HepG2 (cell line): ENCODE results near the gene CPNE1. TPM values are rescaled to one million over a fixed set of nuclear protein-coding genes. Genes with fewer than 3 reads are reported as not detected.

ENCODE experiments used
- FOXC1 ChIP-seq: sonication (generic); formaldehyde crosslinking; IDR thresholded peaks from 2 replicates; pipeline ENCODE4 v1.8.0; 2022; ENCODE audit warnings: mild to moderate bottlenecking, missing genetic modification reagents, borderline replicate concordance
- HOXA5 ChIP-seq: sonication (generic); formaldehyde crosslinking; IDR thresholded peaks from 2 replicates; pipeline ENCODE4 v1.4.0; 2020; ENCODE audit warnings: missing genetic modification reagents
- IKZF1 ChIP-seq: fragments of 450-650 bp; IDR thresholded peaks from 2 replicates; pipeline ENCODE4 v1.7.1; 2016
- MATR3 ChIP-seq: sonication (generic); formaldehyde crosslinking; IDR thresholded peaks from 2 replicates; pipeline ENCODE4 v1.4.0; 2020; ENCODE audit warnings: missing genetic modification reagents
- MIXL1 ChIP-seq: IDR thresholded peaks from 2 replicates; pipeline ENCODE4 v1.6.1; 2016
- TCF7 ChIP-seq: sonication (generic); IDR thresholded peaks from 2 replicates; pipeline ENCODE4 v1.6.1; 2016; ENCODE audit warnings: antibody characterized with exemption, low read depth
- ZNF256 ChIP-seq: sonication (generic); formaldehyde crosslinking; conservative IDR thresholded peaks from 2 replicates; pipeline ENCODE4 v1.4.0; 2020; ENCODE audit warnings: missing genetic modification reagents
- ZNF274 ChIP-seq: sonication (generic); formaldehyde crosslinking; IDR thresholded peaks from 2 replicates; pipeline ENCODE4 v1.5.1; 2020; ENCODE audit warnings: mild to moderate bottlenecking, missing genetic modification reagents
- ZNF773 ChIP-seq: sonication (generic); formaldehyde crosslinking; IDR thresholded peaks from 2 replicates; pipeline ENCODE4 v1.4.0; 2020; ENCODE audit warnings: missing genetic modification reagents, borderline replicate concordance
- polyA plus RNA-seq, 8 experiments: library from polyadenylated mRNA; depleted of rRNA in 3 of 8; stranded (reverse) in 7 of 8; unstranded in 1 of 8; fragments of >200 nt; fragmentation: Illumina TruSeq in 4 of 8; extraction: Trizol in 4 of 8; gene quantifications; 2 replicates each; pipeline versions ENCODE4 v1.2.1 to v1.2.3, GENCODE V29; 2011 to 2016; ENCODE audit warnings: low read depth in 4 of 8, missing spikeins in 1 of 8, mixed read lengths in 1 of 8; ENCODE audit not compliant: insufficient read depth in 1 of 8
- total RNA-seq, 5 experiments: library from RNA; depleted of rRNA; stranded (reverse); fragments of >200 nt; fragmentation: Illumina TruSeq; extraction: Trizol; gene quantifications; 2 replicates each; pipeline ENCODE4 v1.2.3, GENCODE V29; 2016; ENCODE audit warnings: low read depth in 1 of 5
- TF ChIP-seq, protein P1 (sequence below): sonication (generic); formaldehyde crosslinking; IDR thresholded peaks from 2 replicates; pipeline ENCODE4 v1.5.1; 2020; ENCODE audit warnings: missing genetic modification reagents, mild to moderate bottlenecking, borderline replicate concordance
- TF ChIP-seq, protein P2 (sequence below): sonication (generic); formaldehyde crosslinking; IDR thresholded peaks from 2 replicates; pipeline ENCODE4 v1.5.0; 2020; ENCODE audit warnings: mild to moderate bottlenecking, missing genetic modification reagents
- TF ChIP-seq, protein P3 (sequence below): IDR thresholded peaks from 2 replicates; pipeline ENCODE4 v1.6.1; 2016; ENCODE audit warnings: missing biosample characterization, missing genetic modification reagents, low read depth
- TF ChIP-seq, protein P4 (sequence below): sonication (generic); formaldehyde crosslinking; IDR thresholded peaks from 2 replicates; pipeline ENCODE4 v1.5.1; 2020; ENCODE audit warnings: missing genetic modification reagents, mild to moderate bottlenecking, borderline replicate concordance
- TF ChIP-seq, protein P5 (sequence below): sonication (generic); formaldehyde crosslinking; IDR thresholded peaks from 2 replicates; pipeline ENCODE4 v1.4.0; 2020; ENCODE audit warnings: missing genetic modification reagents
- TF ChIP-seq, protein P6 (sequence below): sonication (generic); formaldehyde crosslinking; IDR thresholded peaks from 2 replicates; pipeline ENCODE4 v1.4.0; 2020; ENCODE audit warnings: low read depth, mild to moderate bottlenecking, missing genetic modification reagents
- TF ChIP-seq, protein P7 (sequence below): IDR thresholded peaks from 2 replicates; pipeline ENCODE4 v1.6.1; 2018; ENCODE audit warnings: missing genetic modification reagents
- TF ChIP-seq, protein P8 (sequence below): sonication (generic); formaldehyde crosslinking; IDR thresholded peaks from 2 replicates; pipeline ENCODE4 v1.4.0; 2020; ENCODE audit warnings: mild to moderate bottlenecking, missing genetic modification reagents

Gene CPNE1
- total and polyA plus RNA-seq, 2 of the 13 experiments (the other 11 are each of a cell fraction or from before 2014, with no cell fraction given) = 408 to 431 TPM

DNA sequence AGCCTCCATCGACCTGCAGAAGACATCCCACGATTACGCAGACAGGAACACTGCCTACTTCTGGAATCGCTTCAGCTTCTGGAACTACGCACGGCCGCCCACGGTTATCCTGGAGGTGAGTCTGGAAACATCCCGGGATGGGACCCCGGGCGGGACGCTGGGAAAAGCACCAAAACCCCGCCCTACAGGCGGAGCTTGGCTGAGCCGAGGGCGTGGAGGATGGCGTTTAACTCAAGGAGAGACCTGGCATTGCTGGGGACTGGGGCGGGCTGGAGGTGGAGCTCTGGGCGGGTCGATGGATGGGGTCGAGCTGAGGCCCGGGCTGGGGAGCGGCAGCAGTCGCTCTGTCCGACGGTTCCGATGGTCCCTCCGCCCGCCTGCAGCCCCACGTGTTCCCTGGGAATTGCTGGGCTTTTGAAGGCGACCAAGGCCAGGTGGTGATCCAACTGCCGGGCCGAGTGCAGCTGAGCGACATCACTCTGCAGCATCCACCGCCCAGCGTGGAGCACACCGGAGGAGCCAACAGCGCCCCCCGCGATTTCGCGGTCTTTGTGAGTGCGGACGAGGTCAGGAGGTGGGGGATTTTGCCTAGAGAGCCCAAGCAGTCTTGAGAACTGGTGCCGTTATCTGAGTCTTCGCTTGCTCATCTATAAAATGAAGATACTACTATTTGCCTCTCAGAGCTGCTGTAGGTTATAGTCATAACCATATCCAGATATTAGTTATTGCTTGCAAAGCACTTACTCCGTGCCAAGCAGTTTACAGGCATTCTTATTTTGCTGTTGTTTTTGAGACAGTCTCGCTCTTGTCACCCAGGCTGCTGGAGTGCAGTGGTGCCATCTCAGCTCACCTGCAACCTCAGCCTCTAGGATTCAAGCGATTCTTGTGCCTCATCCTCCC, 45.3 kb downstream of the CPNE1 start (continued):
- TF ChIP-seq, protein P1, sequence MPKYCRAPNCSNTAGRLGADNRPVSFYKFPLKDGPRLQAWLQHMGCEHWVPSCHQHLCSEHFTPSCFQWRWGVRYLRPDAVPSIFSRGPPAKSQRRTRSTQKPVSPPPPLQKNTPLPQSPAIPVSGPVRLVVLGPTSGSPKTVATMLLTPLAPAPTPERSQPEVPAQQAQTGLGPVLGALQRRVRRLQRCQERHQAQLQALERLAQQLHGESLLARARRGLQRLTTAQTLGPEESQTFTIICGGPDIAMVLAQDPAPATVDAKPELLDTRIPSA (CRISPR knock-in tag) = peak; percentile 96
- TF ChIP-seq, protein P2, sequence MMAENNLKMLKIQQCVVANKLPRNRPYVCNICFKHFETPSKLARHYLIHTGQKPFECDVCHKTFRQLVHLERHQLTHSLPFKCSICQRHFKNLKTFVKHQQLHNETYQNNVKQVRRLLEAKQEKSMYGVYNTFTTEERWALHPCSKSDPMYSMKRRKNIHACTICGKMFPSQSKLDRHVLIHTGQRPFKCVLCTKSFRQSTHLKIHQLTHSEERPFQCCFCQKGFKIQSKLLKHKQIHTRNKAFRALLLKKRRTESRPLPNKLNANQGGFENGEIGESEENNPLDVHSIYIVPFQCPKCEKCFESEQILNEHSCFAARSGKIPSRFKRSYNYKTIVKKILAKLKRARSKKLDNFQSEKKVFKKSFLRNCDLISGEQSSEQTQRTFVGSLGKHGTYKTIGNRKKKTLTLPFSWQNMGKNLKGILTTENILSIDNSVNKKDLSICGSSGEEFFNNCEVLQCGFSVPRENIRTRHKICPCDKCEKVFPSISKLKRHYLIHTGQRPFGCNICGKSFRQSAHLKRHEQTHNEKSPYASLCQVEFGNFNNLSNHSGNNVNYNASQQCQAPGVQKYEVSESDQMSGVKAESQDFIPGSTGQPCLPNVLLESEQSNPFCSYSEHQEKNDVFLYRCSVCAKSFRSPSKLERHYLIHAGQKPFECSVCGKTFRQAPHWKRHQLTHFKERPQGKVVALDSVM (CRISPR knock-in tag) = no peak
- no peak for TF ChIP-seq IKZF1
- TF ChIP-seq, protein P3, sequence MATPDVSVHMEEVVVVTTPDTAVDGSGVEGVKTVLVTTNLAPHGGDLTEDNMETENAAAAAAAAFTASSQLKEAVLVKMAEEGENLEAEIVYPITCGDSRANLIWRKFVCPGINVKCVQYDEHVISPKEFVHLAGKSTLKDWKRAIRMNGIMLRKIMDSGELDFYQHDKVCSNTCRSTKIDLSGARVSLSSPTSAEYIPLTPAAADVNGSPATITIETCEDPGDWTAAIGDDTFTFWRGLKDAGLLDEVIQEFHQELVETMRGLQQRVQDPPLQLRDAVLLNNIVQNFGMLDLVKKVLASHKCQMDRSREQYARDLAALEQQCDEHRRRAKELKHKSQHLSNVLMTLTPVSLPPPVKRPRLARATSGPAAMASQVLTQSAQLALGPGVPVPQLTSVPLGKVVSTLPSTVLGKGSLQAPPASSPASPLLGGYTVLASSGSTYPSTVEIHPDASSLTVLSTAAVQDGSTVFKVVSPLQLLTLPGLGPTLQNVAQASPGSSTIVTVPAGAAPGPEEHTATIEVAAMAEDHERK (CRISPR knock-in tag) = no peak
- peak; percentile 98 for TF ChIP-seq FOXC1 (CRISPR knock-in tag)
- TF ChIP-seq MIXL1 (CRISPR knock-in tag) = peak; percentile 66; the same call in 1 of the 2 replicates
- TF ChIP-seq ZNF773 (CRISPR knock-in tag) = no peak
- TF ChIP-seq, protein P4, sequence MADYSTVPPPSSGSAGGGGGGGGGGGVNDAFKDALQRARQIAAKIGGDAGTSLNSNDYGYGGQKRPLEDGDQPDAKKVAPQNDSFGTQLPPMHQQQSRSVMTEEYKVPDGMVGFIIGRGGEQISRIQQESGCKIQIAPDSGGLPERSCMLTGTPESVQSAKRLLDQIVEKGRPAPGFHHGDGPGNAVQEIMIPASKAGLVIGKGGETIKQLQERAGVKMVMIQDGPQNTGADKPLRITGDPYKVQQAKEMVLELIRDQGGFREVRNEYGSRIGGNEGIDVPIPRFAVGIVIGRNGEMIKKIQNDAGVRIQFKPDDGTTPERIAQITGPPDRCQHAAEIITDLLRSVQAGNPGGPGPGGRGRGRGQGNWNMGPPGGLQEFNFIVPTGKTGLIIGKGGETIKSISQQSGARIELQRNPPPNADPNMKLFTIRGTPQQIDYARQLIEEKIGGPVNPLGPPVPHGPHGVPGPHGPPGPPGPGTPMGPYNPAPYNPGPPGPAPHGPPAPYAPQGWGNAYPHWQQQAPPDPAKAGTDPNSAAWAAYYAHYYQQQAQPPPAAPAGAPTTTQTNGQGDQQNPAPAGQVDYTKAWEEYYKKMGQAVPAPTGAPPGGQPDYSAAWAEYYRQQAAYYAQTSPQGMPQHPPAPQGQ (CRISPR knock-in tag) = no peak
- TF ChIP-seq, protein P5, sequence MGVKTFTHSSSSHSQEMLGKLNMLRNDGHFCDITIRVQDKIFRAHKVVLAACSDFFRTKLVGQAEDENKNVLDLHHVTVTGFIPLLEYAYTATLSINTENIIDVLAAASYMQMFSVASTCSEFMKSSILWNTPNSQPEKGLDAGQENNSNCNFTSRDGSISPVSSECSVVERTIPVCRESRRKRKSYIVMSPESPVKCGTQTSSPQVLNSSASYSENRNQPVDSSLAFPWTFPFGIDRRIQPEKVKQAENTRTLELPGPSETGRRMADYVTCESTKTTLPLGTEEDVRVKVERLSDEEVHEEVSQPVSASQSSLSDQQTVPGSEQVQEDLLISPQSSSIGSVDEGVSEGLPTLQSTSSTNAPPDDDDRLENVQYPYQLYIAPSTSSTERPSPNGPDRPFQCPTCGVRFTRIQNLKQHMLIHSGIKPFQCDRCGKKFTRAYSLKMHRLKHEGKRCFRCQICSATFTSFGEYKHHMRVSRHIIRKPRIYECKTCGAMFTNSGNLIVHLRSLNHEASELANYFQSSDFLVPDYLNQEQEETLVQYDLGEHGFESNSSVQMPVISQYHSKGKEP (CRISPR knock-in tag) = peak; percentile 87
- TF ChIP-seq MATR3 (CRISPR knock-in tag) = no peak
- TF ChIP-seq ZNF256 (CRISPR knock-in tag) = 0 out of 2 replicates have a peak, but pooled peaks have one; percentile 74
- TF ChIP-seq TCF7 = no peak
- peak; percentile 99 for TF ChIP-seq HOXA5 (CRISPR knock-in tag)
- TF ChIP-seq, protein P6, sequence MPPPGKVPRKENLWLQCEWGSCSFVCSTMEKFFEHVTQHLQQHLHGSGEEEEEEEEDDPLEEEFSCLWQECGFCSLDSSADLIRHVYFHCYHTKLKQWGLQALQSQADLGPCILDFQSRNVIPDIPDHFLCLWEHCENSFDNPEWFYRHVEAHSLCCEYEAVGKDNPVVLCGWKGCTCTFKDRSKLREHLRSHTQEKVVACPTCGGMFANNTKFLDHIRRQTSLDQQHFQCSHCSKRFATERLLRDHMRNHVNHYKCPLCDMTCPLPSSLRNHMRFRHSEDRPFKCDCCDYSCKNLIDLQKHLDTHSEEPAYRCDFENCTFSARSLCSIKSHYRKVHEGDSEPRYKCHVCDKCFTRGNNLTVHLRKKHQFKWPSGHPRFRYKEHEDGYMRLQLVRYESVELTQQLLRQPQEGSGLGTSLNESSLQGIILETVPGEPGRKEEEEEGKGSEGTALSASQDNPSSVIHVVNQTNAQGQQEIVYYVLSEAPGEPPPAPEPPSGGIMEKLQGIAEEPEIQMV (CRISPR knock-in tag) = no peak; the same call in 1 of the 2 replicates
- TF ChIP-seq ZNF274 (CRISPR knock-in tag) = peak; percentile 97
- TF ChIP-seq, protein P7, sequence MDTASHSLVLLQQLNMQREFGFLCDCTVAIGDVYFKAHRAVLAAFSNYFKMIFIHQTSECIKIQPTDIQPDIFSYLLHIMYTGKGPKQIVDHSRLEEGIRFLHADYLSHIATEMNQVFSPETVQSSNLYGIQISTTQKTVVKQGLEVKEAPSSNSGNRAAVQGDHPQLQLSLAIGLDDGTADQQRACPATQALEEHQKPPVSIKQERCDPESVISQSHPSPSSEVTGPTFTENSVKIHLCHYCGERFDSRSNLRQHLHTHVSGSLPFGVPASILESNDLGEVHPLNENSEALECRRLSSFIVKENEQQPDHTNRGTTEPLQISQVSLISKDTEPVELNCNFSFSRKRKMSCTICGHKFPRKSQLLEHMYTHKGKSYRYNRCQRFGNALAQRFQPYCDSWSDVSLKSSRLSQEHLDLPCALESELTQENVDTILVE (CRISPR knock-in tag) = peak; percentile 80
- TF ChIP-seq, protein P8, sequence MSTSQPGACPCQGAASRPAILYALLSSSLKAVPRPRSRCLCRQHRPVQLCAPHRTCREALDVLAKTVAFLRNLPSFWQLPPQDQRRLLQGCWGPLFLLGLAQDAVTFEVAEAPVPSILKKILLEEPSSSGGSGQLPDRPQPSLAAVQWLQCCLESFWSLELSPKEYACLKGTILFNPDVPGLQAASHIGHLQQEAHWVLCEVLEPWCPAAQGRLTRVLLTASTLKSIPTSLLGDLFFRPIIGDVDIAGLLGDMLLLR = peak; percentile 99
